Fibroblast of pulmonary artery (primary cell): ENCODE results near the gene NDUFB2.
"Not testable (repeated sequence)": the region's sequence is repeated elsewhere in the genome, so short reads cannot be mapped to it uniquely, and the experiment has no call there.

Source experiments
- DNase-seq: peaks from one replicate; pipeline ENCODE4 v3.0.0-alpha.2; 2010; ENCODE audit warnings: low read depth
- H3K4me3 ChIP-seq: replicated peaks from 2 replicates; pipeline ENCODE4 v1.5.1; 2011; ENCODE audit warnings: low read depth, mild to moderate bottlenecking, control low read depth, low read length, moderate library complexity
- TF ChIP-seq, protein P1 (sequence below): IDR thresholded peaks from 2 replicates; pipeline ENCODE4 v1.5.1; 2011; ENCODE audit warnings: mild to moderate bottlenecking, control low read depth, low read length, inconsistent platforms; ENCODE audit errors: missing control alignments

Gene NDUFB2

DNA sequence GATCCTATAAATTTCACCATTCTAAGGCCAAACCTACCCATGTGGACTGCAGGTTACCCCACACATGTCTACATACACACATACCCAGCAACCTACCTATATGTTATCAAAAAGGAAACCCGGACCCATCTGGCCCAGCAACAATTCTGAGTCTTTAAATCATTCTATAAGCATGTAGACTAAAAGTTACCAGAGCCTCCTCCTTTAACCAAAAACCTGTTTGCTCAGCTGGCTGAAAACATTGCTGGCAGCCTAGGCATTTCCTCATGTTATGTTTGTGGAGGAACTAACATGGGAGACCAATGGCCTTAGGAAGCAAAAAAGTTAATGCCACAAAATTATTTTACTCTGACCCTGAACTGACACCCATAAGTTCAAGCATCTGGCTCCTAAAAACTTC, 29.0 kb upstream of the NDUFB2 start:
- TF ChIP-seq, protein P1, sequence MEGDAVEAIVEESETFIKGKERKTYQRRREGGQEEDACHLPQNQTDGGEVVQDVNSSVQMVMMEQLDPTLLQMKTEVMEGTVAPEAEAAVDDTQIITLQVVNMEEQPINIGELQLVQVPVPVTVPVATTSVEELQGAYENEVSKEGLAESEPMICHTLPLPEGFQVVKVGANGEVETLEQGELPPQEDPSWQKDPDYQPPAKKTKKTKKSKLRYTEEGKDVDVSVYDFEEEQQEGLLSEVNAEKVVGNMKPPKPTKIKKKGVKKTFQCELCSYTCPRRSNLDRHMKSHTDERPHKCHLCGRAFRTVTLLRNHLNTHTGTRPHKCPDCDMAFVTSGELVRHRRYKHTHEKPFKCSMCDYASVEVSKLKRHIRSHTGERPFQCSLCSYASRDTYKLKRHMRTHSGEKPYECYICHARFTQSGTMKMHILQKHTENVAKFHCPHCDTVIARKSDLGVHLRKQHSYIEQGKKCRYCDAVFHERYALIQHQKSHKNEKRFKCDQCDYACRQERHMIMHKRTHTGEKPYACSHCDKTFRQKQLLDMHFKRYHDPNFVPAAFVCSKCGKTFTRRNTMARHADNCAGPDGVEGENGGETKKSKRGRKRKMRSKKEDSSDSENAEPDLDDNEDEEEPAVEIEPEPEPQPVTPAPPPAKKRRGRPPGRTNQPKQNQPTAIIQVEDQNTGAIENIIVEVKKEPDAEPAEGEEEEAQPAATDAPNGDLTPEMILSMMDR: no peak
- no peak overlapping the region for H3K4me3 ChIP-seq
- no peak for DNase-seq

DNA sequence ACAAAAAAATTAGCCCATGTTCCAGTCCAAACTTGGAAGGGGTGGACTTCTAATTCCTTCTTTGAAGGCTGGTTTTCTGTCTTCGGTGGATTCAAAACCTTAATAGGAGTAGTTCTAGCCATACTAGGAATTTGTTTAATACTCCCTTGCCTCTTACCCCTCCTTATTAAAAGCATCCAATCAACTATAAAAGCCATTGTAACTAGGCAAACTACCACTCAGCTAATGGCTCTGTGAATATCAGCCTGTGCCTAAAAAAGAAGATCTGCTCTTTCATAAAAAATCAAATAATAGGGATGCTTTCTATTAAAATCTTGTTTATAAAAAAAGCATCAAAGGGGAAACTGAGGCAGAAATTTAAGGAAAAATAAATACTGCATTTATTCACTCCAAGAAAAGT, 27.9 kb upstream of the NDUFB2 start:
- DNase-seq: no peak
- TF ChIP-seq, protein P1: no peak

DNA sequence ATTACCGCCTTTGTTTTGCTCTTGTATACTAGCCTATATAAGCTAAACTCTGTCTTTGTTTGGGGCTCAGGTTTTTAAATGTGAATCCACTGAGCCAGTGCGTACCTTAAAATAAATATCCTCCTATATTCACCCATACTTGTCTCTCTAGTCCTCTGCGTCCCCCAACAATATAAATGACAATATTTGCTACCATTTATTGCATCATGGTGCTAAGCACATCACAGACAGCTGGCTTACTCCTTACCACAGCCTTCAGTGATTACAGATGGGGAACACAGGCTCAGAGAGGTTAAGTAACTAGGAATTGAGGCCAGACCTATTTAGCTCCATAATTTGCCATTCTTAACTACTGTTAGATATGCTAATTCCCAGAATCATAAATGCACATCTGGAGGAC, 27.2 kb upstream of the NDUFB2 start:
- TF ChIP-seq, protein P1: no peak
- no peak for DNase-seq
- no peak overlapping the region for H3K4me3 ChIP-seq

More for the DNA sequence above, 27.9 kb upstream of the NDUFB2 start:
- no peak overlapping the region for H3K4me3 ChIP-seq

DNA sequence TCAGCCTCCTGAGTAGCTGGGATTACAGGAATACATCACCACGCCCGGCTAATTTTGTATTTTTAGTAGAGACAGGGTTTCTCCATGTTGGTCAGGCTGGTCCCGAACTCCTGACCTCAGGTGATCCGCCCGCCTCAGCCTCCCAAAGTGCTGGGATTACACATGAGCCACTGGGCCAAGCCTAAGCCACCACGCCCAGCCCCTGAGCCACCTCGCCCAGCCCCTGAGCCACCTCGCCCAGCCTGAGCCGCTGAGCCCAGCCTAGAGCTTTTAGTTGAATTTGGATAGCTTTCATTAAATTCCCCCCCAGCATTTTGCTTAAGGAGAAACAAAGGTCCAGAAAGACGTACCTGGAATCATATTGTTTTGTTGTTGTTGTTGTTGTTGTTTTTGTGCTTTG, 26.6 kb upstream of the NDUFB2 start:
- not testable (repeated sequence) for DNase-seq, H3K4me3 ChIP-seq

DNA sequence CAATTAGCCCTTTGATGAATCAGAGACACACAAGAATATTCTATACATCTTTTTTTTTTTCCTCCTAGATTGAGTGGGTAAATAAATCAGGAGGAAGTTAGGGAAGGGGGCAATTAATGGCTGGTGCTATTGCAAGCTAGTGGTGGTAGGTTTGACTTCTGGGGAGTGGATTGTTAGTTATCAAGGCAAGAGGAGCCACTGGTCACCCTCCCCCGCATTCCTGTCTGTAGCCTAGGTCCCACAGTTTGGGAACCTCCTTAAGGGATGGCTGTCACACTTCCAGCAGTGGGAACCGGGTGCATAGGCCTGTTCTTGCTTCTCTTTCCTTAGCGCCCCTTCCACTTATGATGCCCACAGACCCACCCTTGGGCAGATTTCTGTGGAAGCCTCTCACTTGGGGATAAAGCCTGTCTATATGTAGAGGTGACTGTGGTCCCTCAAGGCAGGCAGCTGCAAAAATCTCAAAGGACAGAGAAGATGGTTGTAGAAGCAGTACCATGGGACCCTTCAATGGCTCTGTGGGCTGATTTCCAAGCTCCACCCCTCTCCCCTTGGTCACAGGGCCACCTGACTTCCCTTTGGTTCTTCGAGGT, 26.1 kb upstream of the NDUFB2 start:
- TF ChIP-seq, protein P1: no peak
- DNase-seq: no peak
- H3K4me3 ChIP-seq: no peak overlapping the region

DNA sequence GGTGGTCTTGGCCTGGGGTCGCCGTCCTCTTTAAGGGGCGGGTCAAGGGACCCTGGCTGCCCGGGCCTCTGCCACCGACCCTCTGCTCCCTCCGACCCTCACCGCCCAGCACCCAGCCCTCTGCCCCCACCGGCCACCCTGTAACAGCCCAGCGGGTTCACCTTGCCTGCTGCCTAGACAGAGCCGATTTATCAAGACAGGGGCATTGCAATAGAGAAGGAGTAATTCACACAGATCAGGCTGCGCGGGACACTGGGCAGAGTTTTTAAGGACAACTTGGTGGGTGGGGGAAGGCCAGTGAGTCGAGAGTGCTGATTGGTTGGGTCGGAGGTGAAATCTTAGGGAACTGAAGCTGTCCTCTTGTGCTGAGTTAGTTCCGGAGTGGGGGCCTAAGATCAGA, 24.5 kb upstream of the NDUFB2 start:
- TF ChIP-seq, protein P1: no peak
- H3K4me3 ChIP-seq: no peak overlapping the region
- no peak for DNase-seq

DNA sequence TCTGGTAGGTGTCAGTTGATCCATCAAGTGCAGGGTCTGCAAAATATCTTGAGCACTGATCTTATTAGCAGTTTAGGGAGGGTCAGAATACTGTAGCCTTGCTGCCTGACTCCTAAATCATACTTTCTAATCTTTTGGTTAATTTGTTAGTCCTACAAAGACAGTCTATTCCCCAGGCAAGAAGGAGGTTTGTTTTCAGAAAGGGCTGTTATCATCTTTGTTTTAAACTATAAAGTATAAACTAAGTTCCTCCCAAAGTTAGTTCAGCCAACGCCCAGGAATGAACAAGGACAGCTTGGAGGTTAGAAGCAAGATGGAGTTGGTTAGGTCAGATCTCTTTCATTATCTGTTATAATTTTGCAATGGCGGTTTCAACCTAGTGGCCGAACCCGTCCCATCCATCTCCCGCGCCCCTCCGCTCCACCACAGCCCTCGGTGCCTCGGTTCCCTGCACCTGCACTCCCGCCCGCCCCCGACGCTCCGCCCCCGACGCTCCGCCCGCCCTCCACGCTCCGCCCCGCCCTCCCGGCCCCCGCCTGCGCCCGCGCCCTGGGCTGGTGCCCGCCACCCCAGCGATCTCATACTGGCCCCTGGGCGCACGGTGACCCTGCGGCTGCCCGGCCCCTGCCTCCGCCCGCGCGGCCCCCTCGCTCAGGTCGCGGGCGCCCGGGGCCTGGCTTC, 24.0 kb upstream of the NDUFB2 start, which contains the start of gene ADCK2:
TSS of gene ADCK2 (plus strand) at position 564 of the 681 bp plus-strand sequence. CDS start 386 bp downstream, outside the sequence.
- no peak for DNase-seq
- H3K4me3 ChIP-seq: peak within 1 kb of the TSS; percentile 58
- TF ChIP-seq, protein P1: no peak
